GM23248 (cell line): Measurements from ENCODE around the gene FCN1. TPM values are rescaled to one million over a fixed set of nuclear protein-coding genes. Genes with fewer than 3 reads are reported as not detected.

Experiments
- DNase-seq: peaks from one replicate; pipeline ENCODE4 v3.0.0-alpha.2; 2015
- H2AFZ ChIP-seq: fragments of 200-600 bp; sonication (generic); 2 replicates; pipeline ENCODE4 v1.6.1; 2016; ENCODE audit warnings: antibody characterized with exemption
- H3F3A ChIP-seq: fragments of 200-600 bp; sonication (generic); 2 replicates; pipeline ENCODE4 v1.6.1; 2016; ENCODE audit warnings: mild to moderate bottlenecking, antibody characterized with exemption, mixed run types; ENCODE audit not compliant: insufficient read depth
- H3K27ac ChIP-seq: fragments of 200-600 bp; sonication (generic); 2 replicates; pipeline ENCODE4 v1.5.1; 2016; ENCODE audit warnings: mild to moderate bottlenecking
- H3K27me3 ChIP-seq: fragments of 200-600 bp; sonication (generic); replicated peaks from 2 replicates; pipeline ENCODE4 v1.6.1; 2016; ENCODE audit warnings: mild to moderate bottlenecking; ENCODE audit not compliant: insufficient read depth
- H3K36me3 ChIP-seq: fragments of 200-600 bp; sonication (generic); 2 replicates; pipeline ENCODE4 v1.6.1; 2016; ENCODE audit warnings: low read depth, mild to moderate bottlenecking
- H3K4me1 ChIP-seq: fragments of 200-600 bp; sonication (generic); 2 replicates; pipeline ENCODE4 v1.6.1; 2016; ENCODE audit warnings: mild to moderate bottlenecking; ENCODE audit not compliant: insufficient read depth
- H3K4me2 ChIP-seq: fragments of 200-600 bp; sonication (generic); one replicate; pipeline ENCODE4 v1.6.1; 2016; ENCODE audit warnings: mild to moderate bottlenecking; ENCODE audit not compliant: unreplicated experiment
- H3K4me3 ChIP-seq: fragments of 200-600 bp; sonication (generic); 2 replicates; pipeline ENCODE4 v1.5.1; 2016; ENCODE audit warnings: mild to moderate bottlenecking
- H3K79me2 ChIP-seq: fragments of 200-600 bp; sonication (generic); 2 replicates; pipeline ENCODE4 v1.6.1; 2016; ENCODE audit warnings: mild to moderate bottlenecking; ENCODE audit not compliant: insufficient read depth
- H3K9ac ChIP-seq: fragments of 200-600 bp; sonication (generic); 2 replicates; pipeline ENCODE4 v1.6.1; 2016; ENCODE audit warnings: mild to moderate bottlenecking
- H3K9me2 ChIP-seq: fragments of 200-600 bp; sonication (generic); 2 replicates; pipeline ENCODE4 v1.6.1; 2016; ENCODE audit warnings: mixed run types, mild to moderate bottlenecking, moderate library complexity; ENCODE audit not compliant: insufficient read depth
- H3K9me3 ChIP-seq: fragments of 200-600 bp; sonication (generic); one replicate; pipeline ENCODE4 v1.6.1; 2017; ENCODE audit warnings: low read depth
- H4K20me1 ChIP-seq: fragments of 200-600 bp; sonication (generic); 2 replicates; pipeline ENCODE4 v1.6.0; 2016; ENCODE audit not compliant: insufficient read depth
- EZH2 ChIP-seq: fragments of 200-600 bp; sonication (generic); IDR thresholded peaks from 2 replicates; pipeline ENCODE4 v1.6.1; 2018; ENCODE audit warnings: antibody characterized with exemption, mild to moderate bottlenecking; ENCODE audit not compliant: insufficient read depth, poor library complexity, severe bottlenecking
- EZH2phosphoT487 ChIP-seq: fragments of 200-600 bp; sonication (generic); IDR thresholded peaks from 2 replicates; pipeline ENCODE4 v1.6.1; 2018; ENCODE audit warnings: antibody characterized with exemption, moderate library complexity, mild to moderate bottlenecking, low read depth; ENCODE audit not compliant: insufficient read depth
- WGBS, 2 experiments: methylation state at CpG; one replicate each; pipeline ENCODE4 v1.1.6; 2015 to 2017; ENCODE audit warnings: low lambda C conversion rate in 2 of 2, low coverage in 1 of 2; ENCODE audit errors: missing lambda C conversion rate in 2 of 2; 5-methylcytosine and 5-hydroxymethylcytosine counted together
- in situ Hi-C: fragments of 300-500 bp; cut with MboI; formaldehyde crosslinking; loops from 2 replicates; pipeline ENCODE4 v1.15.0; 2020
- polyA plus RNA-seq: library from polyadenylated mRNA; unstranded; fragments of >200 nt; fragmentation: Nextera tagmentation; extraction: Ambion mirVana; gene quantifications from 2 replicates; pipeline ENCODE4 v1.2.1, GENCODE V29; 2016
- total RNA-seq: library from RNA; depleted of rRNA; stranded (reverse); fragments of >200 nt; shearing (Covaris generic); gene quantifications from 2 replicates; pipeline ENCODE4 v1.2.3, GENCODE V29; 2014

FCN1 gene
- total and polyA plus RNA-seq, 2 experiments from 2014 or later = not detected

GRCh38 chr9:134965411-134965810, 47.7 kb upstream of the FCN1 start:
- no peaks in the 10 kb centered on the region for H3K4me1 ChIP-seq
- no peaks in the 10 kb centered on the region for H3K79me2 ChIP-seq
- no peak overlapping the region for H3K4me3 ChIP-seq
- H3F3A ChIP-seq = no peaks in the 10 kb centered on the region
- no peaks in the 10 kb centered on the region for H3K9me2 ChIP-seq
- H3K4me2 ChIP-seq = no peak overlapping the region
- H2AFZ ChIP-seq = no peak overlapping the region
- whole genome bisulfite sequencing, 2 experiments = 61 to 65% methylated on average over 3 of the region's 4 CpGs
- no peaks in the 10 kb centered on the region for H4K20me1 ChIP-seq
- in situ Hi-C loops = no loop called here
- H3K27me3 ChIP-seq = peaks cover 21% of the 10 kb centered on the region; the same call in 1 of the 2 replicates
- no peaks in the 10 kb centered on the region for H3K9me3 ChIP-seq
- no peaks in the 10 kb centered on the region for H3K36me3 ChIP-seq
- no peak overlapping the region for H3K27ac ChIP-seq
- H3K9ac ChIP-seq = no peak overlapping the region
- TF ChIP-seq EZH2phosphoT487 (no peak), EZH2 (no peak)
- no peak for DNase-seq

- no peak for TF ChIP-seq EZH2phosphoT487
- no peak for TF ChIP-seq EZH2
- H3K27ac ChIP-seq = no peak overlapping the region
- H3K4me1 ChIP-seq = no peaks in the 10 kb centered on the region
- H3K36me3 ChIP-seq = no peaks in the 10 kb centered on the region
- H3K9me3 ChIP-seq = no peaks in the 10 kb centered on the region
- DNase-seq = no peak
- H3K79me2 ChIP-seq = no peaks in the 10 kb centered on the region
- no peak overlapping the region for H3K4me2 ChIP-seq
- 51 to 57% methylated on average over 11 to 12 of the region's 13 CpGs for WGBS, 2 experiments
- in situ Hi-C loops = no loop called here
- H3K4me3 ChIP-seq = no peak overlapping the region
- H3K9me2 ChIP-seq = no peaks in the 10 kb centered on the region
- peaks cover 20% of the 10 kb centered on the region; the same call in 1 of the 2 replicates for H3K27me3 ChIP-seq
- H3K9ac ChIP-seq = no peak overlapping the region
- H4K20me1 ChIP-seq = no peaks in the 10 kb centered on the region
- no peaks in the 10 kb centered on the region for H3F3A ChIP-seq
- no peak overlapping the region for H2AFZ ChIP-seq
Observed at GRCh38 chr9:134964271-134965055, 46.8 kb upstream of the FCN1 start.

- H3K9ac ChIP-seq = no peak overlapping the region
- no peaks in the 10 kb centered on the region for H3K4me1 ChIP-seq
- no peaks in the 10 kb centered on the region for H3F3A ChIP-seq
- no peaks in the 10 kb centered on the region for H3K9me2 ChIP-seq
- no peak overlapping the region for H3K4me3 ChIP-seq
- H3K36me3 ChIP-seq = no peaks in the 10 kb centered on the region
- no peak overlapping the region for H3K27ac ChIP-seq
- H3K27me3 ChIP-seq = peaks cover 17% of the 10 kb centered on the region; the same call in 1 of the 2 replicates
- H3K4me2 ChIP-seq = no peak overlapping the region
- H4K20me1 ChIP-seq = no peaks in the 10 kb centered on the region
- in situ Hi-C loops = no loop called here
- no peak for DNase-seq
- H2AFZ ChIP-seq = no peak overlapping the region
- H3K9me3 ChIP-seq = no peaks in the 10 kb centered on the region
- 65 to 73% methylated on average over 19 of the region's 19 CpGs for WGBS, 2 experiments
- TF ChIP-seq EZH2phosphoT487 (no peak), EZH2 (no peak)
- H3K79me2 ChIP-seq = no peaks in the 10 kb centered on the region
Observed at GRCh38 chr9:134963546-134963945, 45.8 kb upstream of the FCN1 start.

- Histone ChIP-seq H3K9ac (no peak overlapping the region), H3K4me1 (no peaks in the 10 kb centered on the region), H3F3A (no peaks in the 10 kb centered on the region), H3K27ac (no peak overlapping the region), H3K4me2 (no peak overlapping the region), H3K79me2 (no peaks in the 10 kb centered on the region), H3K9me3 (no peaks in the 10 kb centered on the region), H3K4me3 (no peak overlapping the region), H3K36me3 (no peaks in the 10 kb centered on the region), H4K20me1 (no peaks in the 10 kb centered on the region), H3K9me2 (no peaks in the 10 kb centered on the region), H2AFZ (no peak overlapping the region), H3K27me3 (peaks cover 17% of the 10 kb centered on the region)
- in situ Hi-C loops = no loop called here
- DNase-seq = no peak
- TF ChIP-seq EZH2 (no peak), EZH2phosphoT487 (no peak)
- 76 to 87% methylated on average over 19 of the region's 19 CpGs for WGBS, 2 experiments
Observed at GRCh38 chr9:134962973-134963364, 45.3 kb upstream of the FCN1 start.
